Measurements from ENCODE around the gene LZTR1. TPM values are rescaled to one million over a fixed set of nuclear protein-coding genes. Genes with fewer than 3 reads are reported as not detected.
A peak's percentile ranks its signal among the peaks of the same experiment; 100 is the strongest.
"Not testable (repeated sequence)": the region's sequence is repeated elsewhere in the genome, so short reads cannot be mapped to it uniquely, and the experiment has no call there.

Gene LZTR1
- total and polyA plus RNA-seq, 12 donors, result 14.7 to 36.5 (median 24.4) TPM

DNA sequence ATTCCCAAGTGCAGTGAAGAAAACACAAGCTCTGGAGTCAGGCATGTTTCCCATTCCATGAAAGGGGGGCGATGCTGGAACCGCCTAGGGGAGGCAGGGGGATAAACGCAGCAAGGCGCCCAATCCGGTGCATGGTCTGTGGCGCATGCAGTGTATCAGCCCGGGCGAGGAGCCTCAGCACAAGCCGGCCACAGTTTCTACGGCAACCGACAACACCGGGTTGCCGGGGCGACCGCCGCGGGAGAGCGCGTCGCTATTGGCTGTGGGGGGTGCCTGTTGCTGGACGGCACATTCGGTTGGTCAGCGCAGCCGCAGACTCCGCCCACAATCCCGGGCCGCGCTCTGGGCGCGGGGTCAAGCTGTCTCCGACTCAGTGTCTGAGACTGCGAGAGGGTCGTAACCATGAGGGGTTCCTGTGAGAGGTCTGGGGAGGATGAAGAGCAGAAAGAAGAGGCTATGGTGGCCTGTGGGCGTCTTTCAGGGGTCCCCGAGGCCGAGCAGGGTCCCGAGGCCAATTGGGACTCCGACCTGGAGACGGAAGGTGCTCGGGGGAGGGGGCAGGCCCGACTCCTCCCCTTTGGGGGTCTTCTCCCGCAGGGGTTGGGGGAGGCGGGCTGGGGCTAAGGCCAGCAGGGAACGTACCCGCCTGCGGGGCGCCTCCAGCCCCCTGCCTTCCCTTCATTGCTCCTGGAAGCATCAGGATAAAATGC, 63.6 kb downstream of the LZTR1 start, which contains the start of gene LRRC74B:
TSS of gene LRRC74B (plus strand) at position 362 of the 710 bp plus-strand sequence. CDS start at position 403, 41 bp downstream.
- peak; percentile 92 to 98 (median 98) for ATAC-seq
- Histone ChIP-seq H3K4me3 (peak within 1 kb of the TSS; percentile 27 to 63 (median 54)), H3K9me3 (no peaks in the 10 kb centered on the region), H3K4me1 (peaks cover 5 to 16% (median 14%) of the 10 kb centered on the region in 9 donors), H3K36me3 (no peaks in the 10 kb centered on the region), H3K27me3 (peaks cover 0 to 7% (median 0%) of the 10 kb centered on the region in 7 donors), H3K27ac (peak within 1 kb of the TSS in 1 of 10 donors; percentile 35)
- DNase-seq, result peak; percentile 89 to 91
- WGBS, 2 donors, result 4 to 5% methylated on average over 46 to 47 of the region's 47 CpGs
- intact Hi-C loops (cut with DNase I), result loop anchor here in 2 of 10 donors (5.0 to 10.0 kb wide), 2 partner anchors 43 to 61 kb away; partner anchors contain the start of genes LZTR1 (in 1 of the 2) and THAP7 (in 1 of the 2)
- TF ChIP-seq, protein P1, sequence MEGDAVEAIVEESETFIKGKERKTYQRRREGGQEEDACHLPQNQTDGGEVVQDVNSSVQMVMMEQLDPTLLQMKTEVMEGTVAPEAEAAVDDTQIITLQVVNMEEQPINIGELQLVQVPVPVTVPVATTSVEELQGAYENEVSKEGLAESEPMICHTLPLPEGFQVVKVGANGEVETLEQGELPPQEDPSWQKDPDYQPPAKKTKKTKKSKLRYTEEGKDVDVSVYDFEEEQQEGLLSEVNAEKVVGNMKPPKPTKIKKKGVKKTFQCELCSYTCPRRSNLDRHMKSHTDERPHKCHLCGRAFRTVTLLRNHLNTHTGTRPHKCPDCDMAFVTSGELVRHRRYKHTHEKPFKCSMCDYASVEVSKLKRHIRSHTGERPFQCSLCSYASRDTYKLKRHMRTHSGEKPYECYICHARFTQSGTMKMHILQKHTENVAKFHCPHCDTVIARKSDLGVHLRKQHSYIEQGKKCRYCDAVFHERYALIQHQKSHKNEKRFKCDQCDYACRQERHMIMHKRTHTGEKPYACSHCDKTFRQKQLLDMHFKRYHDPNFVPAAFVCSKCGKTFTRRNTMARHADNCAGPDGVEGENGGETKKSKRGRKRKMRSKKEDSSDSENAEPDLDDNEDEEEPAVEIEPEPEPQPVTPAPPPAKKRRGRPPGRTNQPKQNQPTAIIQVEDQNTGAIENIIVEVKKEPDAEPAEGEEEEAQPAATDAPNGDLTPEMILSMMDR (IDR thresholded peaks at IDR 0.05), result no peak

DNA sequence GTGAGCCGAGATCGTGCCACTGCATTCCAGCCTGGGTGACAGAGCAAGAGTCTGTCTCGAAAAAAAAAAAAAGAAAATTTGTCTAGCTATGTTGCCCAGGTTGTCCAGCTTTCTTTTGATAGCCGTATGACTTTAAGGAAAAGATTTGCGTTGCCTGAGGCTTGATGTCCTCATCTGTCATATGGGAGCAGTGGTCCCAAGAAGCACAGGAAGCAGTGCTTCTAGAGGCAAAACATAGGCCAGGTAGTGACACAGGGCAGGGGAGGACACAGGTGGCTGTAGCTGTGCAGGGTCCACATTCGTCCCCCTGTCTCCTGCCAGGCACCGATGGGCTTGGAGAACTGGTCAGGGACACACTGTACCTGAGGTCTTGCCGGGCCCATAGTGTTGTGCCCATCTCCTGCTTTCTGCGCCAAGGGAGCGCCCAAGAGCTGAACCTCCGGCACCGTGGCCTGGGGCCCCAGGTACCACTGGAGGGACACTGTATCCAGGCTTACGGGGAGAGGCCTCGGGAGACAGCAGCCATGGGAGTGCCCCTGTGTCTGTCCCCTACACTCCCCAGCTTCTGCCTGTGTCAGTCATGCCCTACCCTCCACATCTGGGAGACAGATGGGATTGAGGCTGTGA, 65.1 kb downstream of the LZTR1 start:
- intact Hi-C loops (cut with DNase I), result loop anchor here in 2 of 10 donors (5.0 to 10.0 kb wide), 2 partner anchors 45 to 62 kb away; partner anchors contain the start of genes LZTR1 (in 1 of the 2) and THAP7 (in 1 of the 2)
- Histone ChIP-seq H3K27me3 (peaks cover 0 to 7% (median 0%) of the 10 kb centered on the region in 7 donors), H3K4me1 (peaks cover 5 to 16% (median 14%) of the 10 kb centered on the region in 9 donors), H3K27ac (no peak overlapping the region), H3K4me3 (no peak overlapping the region), H3K9me3 (no peaks in the 10 kb centered on the region), H3K36me3 (no peaks in the 10 kb centered on the region)
- WGBS, 2 donors, result 91 to 92% methylated on average over 14 of the region's 14 CpGs
- TF ChIP-seq, protein P1 (IDR thresholded peaks at IDR 0.05), result no peak
- no peak for ATAC-seq
- no peak for DNase-seq

DNA sequence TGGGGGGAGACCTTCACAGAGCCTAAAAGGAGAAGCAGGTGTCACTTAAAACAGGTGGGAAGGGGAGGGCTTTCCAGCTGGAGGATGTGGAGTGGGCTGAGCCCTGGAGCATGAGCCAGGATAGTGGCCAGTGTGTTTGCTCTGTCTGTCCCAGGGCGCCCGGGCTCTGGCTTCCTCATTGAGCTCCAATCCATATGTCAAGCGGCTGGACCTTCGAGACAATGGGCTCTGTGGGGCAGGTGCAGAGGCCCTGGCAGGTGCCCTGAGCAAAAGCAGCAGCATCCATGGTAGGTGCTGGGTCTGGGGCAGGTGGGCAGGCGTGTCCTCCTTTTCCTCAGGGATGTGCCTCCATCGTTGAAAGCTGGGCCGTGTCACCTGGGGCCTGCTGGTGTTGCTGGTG, 65.6 kb downstream of the LZTR1 start:
- no peak for DNase-seq
- Histone ChIP-seq H3K4me3 (no peak overlapping the region), H3K36me3 (no peaks in the 10 kb centered on the region), H3K27ac (no peak overlapping the region), H3K4me1 (peaks cover 5 to 16% (median 14%) of the 10 kb centered on the region in 9 donors), H3K9me3 (no peaks in the 10 kb centered on the region), H3K27me3 (peaks cover 0 to 7% (median 0%) of the 10 kb centered on the region in 7 donors)
- intact Hi-C loops (cut with DNase I), result loop anchor here in 2 of 10 donors (5.0 to 10.0 kb wide), 2 partner anchors 45 to 63 kb away; partner anchors contain the start of genes LZTR1 (in 1 of the 2) and THAP7 (in 1 of the 2)
- WGBS, 2 donors, result 78 to 80% methylated on average over 7 of the region's 7 CpGs
- TF ChIP-seq, protein P1 (IDR thresholded peaks at IDR 0.05), result no peak
- ATAC-seq, result no peak

DNA sequence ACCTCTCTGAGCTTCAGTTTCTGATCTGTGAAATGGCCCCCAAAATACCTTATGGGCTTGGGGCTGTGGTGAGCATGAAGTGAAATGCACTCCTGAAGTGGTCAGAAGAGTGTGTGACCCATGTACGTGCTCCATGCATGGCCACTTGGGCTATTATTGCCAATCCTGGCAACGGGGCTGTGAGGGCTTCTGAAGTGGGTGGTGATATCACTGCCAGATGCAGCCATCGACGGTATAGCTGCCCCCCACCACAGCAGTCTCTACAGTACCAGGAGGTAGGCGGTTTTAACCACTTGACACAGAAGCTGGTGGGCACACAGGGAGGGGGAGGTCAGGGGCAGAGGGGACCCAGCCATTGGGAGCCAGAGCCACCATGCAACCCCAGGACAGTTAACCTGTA, 66.4 kb downstream of the LZTR1 start:
- WGBS, 2 donors, result 65 to 78% methylated on average over 5 of the region's 5 CpGs
- DNase-seq, ATAC-seq, H3K36me3 ChIP-seq, H3K27ac ChIP-seq, H3K4me3 ChIP-seq, H3K9me3 ChIP-seq, H3K27me3 ChIP-seq: not testable (repeated sequence)
- H3K4me1 ChIP-seq, result peaks cover 5 to 16% (median 14%) of the 10 kb centered on the region in 9 donors
- intact Hi-C loops (cut with DNase I), result loop anchor here in 2 of 10 donors (5.0 to 10.0 kb wide), 2 partner anchors 46 to 64 kb away; partner anchors contain the start of genes LZTR1 (in 1 of the 2) and THAP7 (in 1 of the 2)

Small RNA genes lying within 50 kb of the gene (microRNA-seq; reads per million reads assigned to microRNA genes)
- 0 reads per million in 2 donors for gene MIR649

Other genes with a start within 250 kb of the LZTR1 start
- under 1 TPM in 3 of 10 donors, not detected in 7; 0.09 to 0.26 (median 0.15) TPM for gene SERPIND1, start 208.2 kb upstream of the LZTR1 start, total RNA-seq
- gene SERPIND1, start 208.2 kb upstream of the LZTR1 start, polyA plus RNA-seq, result under 1 TPM; 0.07 TPM
- gene PI4KA, start 123.5 kb upstream of the LZTR1 start, total RNA-seq, result 10 to 100 TPM; 34.8 to 55.2 (median 40.8) TPM
- gene PI4KA, start 123.5 kb upstream of the LZTR1 start, polyA plus RNA-seq, result 10 to 100 TPM; 32.3 to 39.3 TPM
- gene SNAP29, start 123.3 kb upstream of the LZTR1 start, total RNA-seq, result 10 to 100 TPM; 20.6 to 43.6 (median 26.8) TPM
- 10 to 100 TPM in 1 of 2 donors, 1 to 10 TPM in 1; 9.9 to 22.2 TPM for gene SNAP29, start 123.3 kb upstream of the LZTR1 start, polyA plus RNA-seq
- gene CRKL, start 64.9 kb upstream of the LZTR1 start, total RNA-seq, result 10 to 100 TPM; 43.3 to 76.9 (median 56.5) TPM
- gene CRKL, start 64.9 kb upstream of the LZTR1 start, polyA plus RNA-seq, result 10 to 100 TPM; 19.2 to 33.7 TPM
- gene AIFM3, start 15.0 kb upstream of the LZTR1 start, total RNA-seq, result 1 to 10 TPM in 3 of 10 donors, under 1 TPM in 6, not detected in 1; 0.24 to 1.5 (median 0.50) TPM
- 1 to 10 TPM in 1 of 2 donors, under 1 TPM in 1; 0.29 to 1.5 TPM for gene AIFM3, start 15.0 kb upstream of the LZTR1 start, polyA plus RNA-seq
- gene THAP7, start 19.8 kb downstream of the LZTR1 start, total RNA-seq, result 10 to 100 TPM; 15.5 to 26.3 (median 17.5) TPM
- 10 to 100 TPM; 29.3 to 54.9 TPM for gene THAP7, start 19.8 kb downstream of the LZTR1 start, polyA plus RNA-seq
- 1 to 10 TPM in 9 of 10 donors, under 1 TPM in 1; 0.81 to 7.7 (median 3.9) TPM for gene P2RX6, start 32.9 kb downstream of the LZTR1 start, total RNA-seq
- gene P2RX6, start 32.9 kb downstream of the LZTR1 start, polyA plus RNA-seq, result under 1 TPM; 0.07 to 0.80 TPM
- gene SLC7A4, start 50.3 kb downstream of the LZTR1 start, total RNA-seq, result under 1 TPM in 4 of 10 donors, not detected in 6; 0.14 to 0.78 (median 0.20) TPM
- under 1 TPM in 1 of 2 donors, not detected in 1; 0.07 TPM for gene SLC7A4, start 50.3 kb downstream of the LZTR1 start, polyA plus RNA-seq
- not detected for gene LRRC74B, start 63.6 kb downstream of the LZTR1 start, total RNA-seq
- not detected for gene LRRC74B, start 63.6 kb downstream of the LZTR1 start, polyA plus RNA-seq

Data from heart right ventricle (tissue), 16 donors.